IgD-negative memory B cell (primary cell): ENCODE data around the gene KISS1R. TPM values are rescaled to one million over a fixed set of nuclear protein-coding genes. Genes with fewer than 3 reads are reported as not detected.
"Not testable (repeated sequence)": the region's sequence is repeated elsewhere in the genome, so short reads cannot be mapped to it uniquely, and the experiment has no call there.

Experiments
- H3K27ac Mint-ChIP-seq, 3 donors: one replicate each; pipeline ENCODE4 v1.8.0; 2020 to 2022; ENCODE audit warnings: mild to moderate bottlenecking in 3 of 3, mixed read lengths in 3 of 3, moderate library complexity in 1 of 3
- H3K27me3 Mint-ChIP-seq: one replicate; pipeline ENCODE4 v1.8.0; 2021; ENCODE audit warnings: mixed read lengths
- H3K36me3 Mint-ChIP-seq: one replicate; pipeline ENCODE4 v1.8.0; 2020; ENCODE audit warnings: mild to moderate bottlenecking, mixed read lengths
- H3K4me1 Mint-ChIP-seq, 3 donors: one replicate each; pipeline ENCODE4 v1.8.0; 2020 to 2022; ENCODE audit warnings: mixed read lengths in 3 of 3, mild to moderate bottlenecking in 1 of 3
- H3K4me3 Mint-ChIP-seq, 4 donors: one replicate each; pipeline ENCODE4 v1.8.0; 2020 to 2022; ENCODE audit warnings: mild to moderate bottlenecking in 4 of 4, mixed read lengths in 4 of 4, moderate library complexity in 3 of 4
- H3K9me3 Mint-ChIP-seq, 3 donors: one replicate each; pipeline ENCODE4 v1.8.0; 2020 to 2021; ENCODE audit warnings: mixed read lengths in 3 of 3, mild to moderate bottlenecking in 1 of 3
- polyA plus RNA-seq: library from polyadenylated mRNA; unstranded; fragments of 300-500 nt; fragmentation: Illumina TruSeq; gene quantifications from one replicate; pipeline ENCODE4 v1.2.3, GENCODE V29; 2021

Gene KISS1R
- polyA plus RNA-seq, 1 donor from 2014 or later: 3.9 TPM

DNA sequence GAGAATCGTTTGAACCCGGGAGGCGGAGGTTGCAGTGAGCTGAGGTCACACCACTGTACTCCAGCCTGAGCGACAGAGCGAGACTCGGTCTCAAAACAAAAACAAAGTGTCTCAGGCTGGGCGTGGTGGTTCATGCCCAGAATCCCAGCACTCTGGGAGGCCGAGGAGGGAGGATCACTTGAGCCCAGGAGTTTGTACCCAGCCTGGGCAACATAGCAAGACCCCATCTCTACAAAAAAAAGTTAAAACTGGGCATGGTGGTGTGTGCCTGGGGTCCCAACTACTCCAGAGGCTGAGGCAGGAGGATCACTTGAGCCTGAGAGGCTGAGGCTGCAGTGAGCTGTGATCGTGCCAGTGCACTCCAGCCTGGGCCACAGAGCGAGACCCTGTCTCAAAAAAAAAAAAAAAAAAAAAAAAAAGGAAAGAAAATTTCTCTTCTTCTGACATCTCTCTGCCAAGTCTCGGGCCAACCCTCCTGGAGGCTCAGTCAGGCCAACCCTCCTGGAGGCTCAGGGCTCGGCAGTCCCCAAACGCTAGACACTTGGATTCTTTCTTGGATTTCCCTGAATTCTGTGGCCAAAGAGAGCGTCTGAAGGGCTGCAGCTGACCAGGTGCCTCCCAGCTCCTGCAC lies 35.0 kb downstream of the KISS1R start:
- H3K4me1 Mint-ChIP-seq: peaks cover 20 to 39% (median 30%) of the 10 kb centered on the region in 3 donors
- peak overlapping the region; percentile 92 to 97 (median 96) for H3K27ac Mint-ChIP-seq

DNA sequence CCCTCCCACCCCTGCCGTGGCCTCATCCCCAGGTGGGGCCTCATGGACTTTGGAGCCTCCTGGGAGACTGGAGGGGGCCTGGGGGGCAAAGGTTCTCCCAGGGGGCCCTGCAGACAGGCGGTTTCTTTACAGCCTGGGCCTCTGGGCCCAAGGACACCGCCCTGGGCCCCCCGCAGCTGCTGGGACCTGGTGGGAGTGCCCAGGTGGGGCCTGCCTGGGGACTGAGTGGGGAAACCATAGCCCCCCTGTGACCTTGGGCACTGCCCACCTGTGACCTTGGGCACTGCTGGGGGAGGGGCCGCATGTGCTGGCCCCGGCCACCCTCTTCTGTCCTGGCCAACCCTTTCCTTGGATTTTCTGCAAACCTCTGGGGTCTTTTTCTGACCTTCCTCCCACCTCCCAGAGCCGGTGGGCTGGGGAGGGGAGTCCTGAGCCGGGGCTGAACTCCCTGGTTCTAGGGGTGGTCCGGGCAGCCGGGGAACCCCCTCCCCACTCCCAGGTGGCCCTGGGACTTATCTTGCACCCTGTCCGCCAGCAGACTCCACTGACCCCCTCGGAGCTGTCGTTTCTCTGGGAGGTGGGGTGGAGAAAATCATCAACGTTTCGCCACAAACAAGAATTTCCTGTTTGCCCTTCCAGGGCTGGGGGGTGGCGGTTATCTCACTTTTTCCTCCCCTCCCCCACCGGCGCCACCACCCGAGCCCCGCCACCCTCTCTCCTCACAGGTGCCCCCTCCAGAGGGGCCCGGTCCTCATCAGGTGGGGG lies 35.7 kb downstream of the KISS1R start:
- Mint-ChIP-seq H3K4me1 (peaks cover 13 to 34% (median 24%) of the 10 kb centered on the region in 3 donors), H3K27me3 (no peaks in the 10 kb centered on the region), H3K36me3 (peaks cover 2% of the 10 kb centered on the region), H3K27ac (peak overlapping the region; percentile 92 to 96 (median 96)), H3K4me3 (peak overlapping the region; percentile 77 to 93 (median 86)), H3K9me3 (no peaks in the 10 kb centered on the region)

More for the DNA sequence above, 35.0 kb downstream of the KISS1R start:
- Mint-ChIP-seq H3K27me3 (no peaks in the 10 kb centered on the region), H3K4me3 (peak overlapping the region; percentile 73 to 92 (median 84)), H3K36me3 (peaks cover 2% of the 10 kb centered on the region), H3K9me3 (no peaks in the 10 kb centered on the region)

DNA sequence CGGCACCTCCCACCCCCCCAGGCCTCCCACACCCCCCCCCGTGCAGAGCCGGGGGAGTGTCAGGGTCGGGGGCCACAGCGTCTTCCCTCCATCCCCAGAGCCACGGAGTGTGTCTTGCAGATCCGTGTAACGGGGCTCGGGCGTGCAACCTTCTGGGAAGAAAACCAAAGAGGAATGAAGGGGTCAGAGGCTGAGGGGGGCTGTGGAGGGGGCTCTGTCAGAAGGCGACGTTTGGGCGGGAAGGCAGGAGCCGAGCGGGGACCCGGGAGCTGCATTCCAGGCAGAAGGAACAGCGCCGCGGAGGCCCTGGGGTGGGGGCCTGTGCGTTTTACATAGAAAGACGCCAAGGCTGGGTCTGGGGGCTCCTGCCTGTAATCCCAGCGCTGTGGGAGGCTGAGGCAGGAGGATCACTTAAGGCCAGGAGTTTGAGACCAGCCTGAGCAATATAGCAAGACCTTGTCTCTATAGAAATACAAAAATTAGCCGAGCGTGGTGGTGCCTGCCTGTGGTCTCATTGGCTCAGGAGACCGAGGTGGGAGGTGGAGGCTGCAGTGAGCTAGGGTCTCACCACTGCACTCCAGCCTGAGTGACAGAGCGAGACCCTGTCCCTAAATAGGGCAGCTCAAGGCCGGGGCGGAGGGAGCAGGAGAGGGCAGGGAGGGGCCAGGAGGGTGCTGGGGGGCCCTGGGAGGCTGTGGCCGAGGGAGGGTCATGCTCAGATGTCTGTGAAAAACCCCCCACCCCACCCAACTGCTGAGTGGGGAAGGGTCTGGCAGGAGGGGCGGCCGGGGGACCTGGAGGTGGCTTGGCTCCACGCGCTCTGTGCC lies 36.5 kb downstream of the KISS1R start:
- Mint-ChIP-seq H3K9me3 (no peaks in the 10 kb centered on the region), H3K27me3 (no peaks in the 10 kb centered on the region), H3K36me3 (peaks cover 2% of the 10 kb centered on the region), H3K27ac (peak overlapping the region; percentile 86 to 96 (median 92)), H3K4me1 (peaks cover 10 to 30% (median 20%) of the 10 kb centered on the region in 3 donors), H3K4me3 (peak overlapping the region; percentile 67 to 93 (median 84))

DNA sequence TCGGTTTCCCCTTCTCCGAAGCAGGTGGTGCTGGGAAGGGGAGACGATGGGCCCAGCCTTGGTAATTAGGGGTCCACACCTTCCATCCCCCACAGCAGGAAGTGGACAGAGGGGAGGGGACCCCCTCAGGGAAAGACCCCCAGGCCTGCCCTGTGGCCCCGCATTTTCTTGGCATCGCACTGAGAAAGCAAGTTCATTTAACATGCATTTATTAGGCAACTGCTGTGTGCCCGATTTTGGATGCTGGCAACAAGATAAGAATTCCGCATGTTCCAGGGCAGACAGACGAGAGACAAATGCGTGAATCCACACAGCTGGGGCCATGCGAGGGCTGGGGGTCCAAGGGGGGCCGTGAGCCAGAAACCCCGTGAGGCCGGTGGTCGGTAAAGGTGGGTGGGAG lies 37.1 kb downstream of the KISS1R start:
- peak overlapping the region; percentile 46 to 96 (median 92) for H3K27ac Mint-ChIP-seq

DNA sequence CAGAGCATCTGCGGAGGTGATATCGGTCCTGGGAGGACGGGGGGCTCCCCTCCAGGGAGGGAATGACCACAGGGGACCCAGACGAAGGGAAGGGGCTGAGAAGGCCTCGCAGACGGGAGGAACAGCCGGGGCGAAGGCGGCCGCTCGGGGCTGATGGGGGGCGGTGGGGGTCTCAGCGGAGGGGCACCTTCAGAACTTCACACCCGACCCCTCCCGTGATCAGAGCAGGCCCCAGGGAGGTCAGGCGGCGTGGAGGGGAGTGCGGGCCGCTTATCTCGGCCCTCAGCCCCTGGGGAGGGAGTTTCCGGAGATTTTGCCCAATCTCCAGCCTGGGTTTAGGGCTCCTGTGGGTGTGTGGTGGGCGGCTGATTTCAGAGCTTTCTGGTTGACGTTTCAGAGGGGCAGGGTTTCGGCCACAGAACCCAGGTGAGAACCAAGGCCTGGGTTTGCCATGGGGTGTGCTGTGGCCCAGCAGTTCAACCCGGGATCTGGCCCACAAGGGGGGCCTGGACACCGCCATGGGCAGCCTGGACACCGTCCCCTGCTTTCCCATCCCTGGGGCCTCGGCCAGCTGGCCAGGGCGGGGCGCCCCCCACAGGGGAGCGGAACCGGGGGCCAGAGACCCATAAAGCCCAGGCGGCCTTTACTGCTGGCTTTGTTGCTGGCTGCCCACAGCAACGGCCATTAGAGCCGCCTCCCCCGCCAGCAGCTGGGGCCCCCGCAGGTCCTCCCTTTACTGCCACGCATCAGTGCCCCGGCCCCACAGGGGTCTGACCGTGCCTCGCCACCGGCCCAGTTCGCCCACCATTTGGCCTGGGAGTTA lies 37.8 kb downstream of the KISS1R start:
- Mint-ChIP-seq H3K4me3 (peak overlapping the region; percentile 57 to 89 (median 65)), H3K9me3 (no peaks in the 10 kb centered on the region), H3K36me3 (peaks cover 2% of the 10 kb centered on the region), H3K27ac (peak overlapping the region; percentile 46 to 96 (median 92)), H3K27me3 (no peaks in the 10 kb centered on the region), H3K4me1 (peaks cover 10 to 33% (median 18%) of the 10 kb centered on the region in 3 donors)

More for the DNA sequence above, 37.1 kb downstream of the KISS1R start:
- peaks cover 10 to 33% (median 20%) of the 10 kb centered on the region in 3 donors for H3K4me1 Mint-ChIP-seq
- H3K27me3 Mint-ChIP-seq: no peaks in the 10 kb centered on the region
- H3K4me3 Mint-ChIP-seq: peak overlapping the region; percentile 38 to 89 (median 53)
- H3K36me3 Mint-ChIP-seq: peaks cover 2% of the 10 kb centered on the region
- H3K9me3 Mint-ChIP-seq: no peaks in the 10 kb centered on the region

DNA sequence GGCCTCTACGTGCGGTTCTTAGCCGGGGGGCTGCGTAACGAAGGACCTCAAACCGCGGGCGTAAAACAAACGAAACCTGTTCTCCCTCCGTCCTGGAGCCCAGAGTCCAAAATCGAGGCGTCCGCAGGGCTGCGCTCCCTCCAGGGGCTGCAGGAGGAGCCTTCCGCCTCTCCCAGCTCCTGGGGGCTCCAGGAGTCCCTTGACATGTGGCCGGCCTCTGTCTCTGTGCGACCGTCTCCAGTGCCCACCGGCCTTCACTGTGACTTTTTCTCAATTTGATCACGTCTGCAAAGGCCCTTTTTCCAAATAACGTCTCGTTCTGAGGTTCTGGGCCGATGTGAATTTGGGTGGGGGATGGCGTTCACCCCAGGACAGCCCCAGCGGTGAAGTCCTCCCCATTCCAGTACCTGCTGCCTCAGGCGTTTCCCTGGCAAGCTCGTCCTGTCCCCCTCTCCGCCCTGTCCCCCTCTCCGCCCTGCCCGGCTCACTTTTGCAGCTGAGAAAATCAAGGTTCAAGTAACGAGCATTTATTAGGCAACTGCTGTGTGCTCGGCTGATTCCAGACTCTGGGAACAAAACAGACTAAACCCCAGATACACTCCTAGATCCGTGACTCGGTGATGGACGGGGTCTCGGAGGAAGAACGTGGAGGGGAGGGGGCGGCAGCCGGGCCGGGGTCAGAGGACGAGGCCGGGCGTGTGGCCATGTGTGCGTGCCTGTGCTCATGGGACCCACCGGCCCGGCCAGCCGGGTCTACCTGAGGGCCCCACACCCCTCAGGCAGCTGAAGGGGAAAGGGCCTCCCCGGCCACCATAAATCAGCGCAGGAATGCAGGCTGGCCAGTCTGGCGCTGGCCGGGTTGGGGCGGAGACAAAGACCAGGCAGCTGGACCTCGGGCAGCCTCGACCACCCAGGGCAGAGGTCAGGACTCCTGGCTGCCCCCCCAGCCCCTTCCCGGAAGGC lies 39.0 kb downstream of the KISS1R start:
- Mint-ChIP-seq H3K36me3 (peaks cover 2% of the 10 kb centered on the region), H3K27me3 (no peaks in the 10 kb centered on the region), H3K9me3 (no peaks in the 10 kb centered on the region), H3K4me1 (peaks cover 6 to 26% (median 13%) of the 10 kb centered on the region in 3 donors), H3K27ac (peak overlapping the region in 1 of 3 donors; percentile 92), H3K4me3 (peak overlapping the region in 1 of 4 donors; percentile 43)

DNA sequence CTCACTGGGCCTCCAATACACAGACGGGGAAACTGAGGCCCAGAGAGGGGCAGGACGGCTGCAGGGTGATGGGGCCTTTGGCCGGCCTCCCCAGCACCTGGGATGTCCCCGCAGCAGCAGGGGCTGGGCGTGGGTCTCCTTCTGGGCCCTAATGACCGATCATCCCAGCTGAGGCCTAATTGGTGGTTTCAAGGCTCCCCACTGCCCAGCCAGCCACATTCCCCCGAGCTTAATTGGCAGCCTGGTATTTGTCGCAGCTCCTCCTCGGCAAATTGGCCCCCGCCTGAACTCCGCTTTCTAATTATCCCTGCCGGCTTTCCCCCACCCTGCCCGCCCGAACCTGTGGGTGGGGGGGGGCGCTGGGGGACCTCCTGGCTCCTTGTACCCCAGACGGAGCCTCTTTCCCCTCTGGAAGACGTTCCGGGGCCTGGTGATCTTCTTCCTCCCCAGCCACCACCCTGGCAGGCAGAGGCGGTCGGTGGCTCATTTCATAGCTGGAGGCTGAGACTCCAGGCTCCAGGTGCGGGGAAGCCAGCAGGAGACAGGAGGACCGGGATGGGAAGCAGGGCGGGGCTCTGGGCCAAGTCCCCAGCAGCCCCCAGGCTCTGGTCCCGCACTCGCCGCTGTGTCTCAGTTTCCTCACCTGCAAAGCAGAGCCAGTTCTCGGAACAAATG lies 39.8 kb downstream of the KISS1R start:
- Mint-ChIP-seq H3K36me3 (no peaks in the 10 kb centered on the region), H3K9me3 (no peaks in the 10 kb centered on the region), H3K27me3 (no peaks in the 10 kb centered on the region), H3K27ac (peak overlapping the region in 1 of 3 donors; percentile 48), H3K4me1 (peaks cover under 1 to 18% (median 8%) of the 10 kb centered on the region in 3 donors), H3K4me3 (no peak overlapping the region)

DNA sequence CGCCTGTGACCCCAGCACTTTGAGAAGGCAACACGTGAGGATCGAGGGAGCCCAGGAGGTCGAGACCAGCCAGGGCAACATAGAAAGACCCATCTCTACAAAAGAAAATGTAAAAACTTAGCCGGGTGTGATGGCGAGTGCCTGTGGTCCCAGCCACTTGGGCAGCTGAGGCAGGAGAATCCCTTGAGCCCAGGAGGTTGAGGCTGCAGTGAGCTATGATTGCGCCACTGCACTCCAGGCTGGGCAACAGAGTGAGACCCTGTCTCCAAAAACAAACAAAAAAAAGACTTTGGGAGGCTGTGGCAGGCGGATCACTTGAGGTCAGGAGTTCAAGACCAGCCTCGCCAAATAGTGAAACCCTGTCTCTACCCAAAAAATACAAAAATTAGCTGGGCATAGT lies 40.4 kb downstream of the KISS1R start:
- peaks cover 0 to 14% (median 7%) of the 10 kb centered on the region in 3 donors for H3K4me1 Mint-ChIP-seq
- not testable (repeated sequence) for H3K9me3 Mint-ChIP-seq, H3K36me3 Mint-ChIP-seq, H3K27me3 Mint-ChIP-seq, H3K4me3 Mint-ChIP-seq
- peak overlapping the region in 1 of 3 donors; percentile 48 for H3K27ac Mint-ChIP-seq

DNA sequence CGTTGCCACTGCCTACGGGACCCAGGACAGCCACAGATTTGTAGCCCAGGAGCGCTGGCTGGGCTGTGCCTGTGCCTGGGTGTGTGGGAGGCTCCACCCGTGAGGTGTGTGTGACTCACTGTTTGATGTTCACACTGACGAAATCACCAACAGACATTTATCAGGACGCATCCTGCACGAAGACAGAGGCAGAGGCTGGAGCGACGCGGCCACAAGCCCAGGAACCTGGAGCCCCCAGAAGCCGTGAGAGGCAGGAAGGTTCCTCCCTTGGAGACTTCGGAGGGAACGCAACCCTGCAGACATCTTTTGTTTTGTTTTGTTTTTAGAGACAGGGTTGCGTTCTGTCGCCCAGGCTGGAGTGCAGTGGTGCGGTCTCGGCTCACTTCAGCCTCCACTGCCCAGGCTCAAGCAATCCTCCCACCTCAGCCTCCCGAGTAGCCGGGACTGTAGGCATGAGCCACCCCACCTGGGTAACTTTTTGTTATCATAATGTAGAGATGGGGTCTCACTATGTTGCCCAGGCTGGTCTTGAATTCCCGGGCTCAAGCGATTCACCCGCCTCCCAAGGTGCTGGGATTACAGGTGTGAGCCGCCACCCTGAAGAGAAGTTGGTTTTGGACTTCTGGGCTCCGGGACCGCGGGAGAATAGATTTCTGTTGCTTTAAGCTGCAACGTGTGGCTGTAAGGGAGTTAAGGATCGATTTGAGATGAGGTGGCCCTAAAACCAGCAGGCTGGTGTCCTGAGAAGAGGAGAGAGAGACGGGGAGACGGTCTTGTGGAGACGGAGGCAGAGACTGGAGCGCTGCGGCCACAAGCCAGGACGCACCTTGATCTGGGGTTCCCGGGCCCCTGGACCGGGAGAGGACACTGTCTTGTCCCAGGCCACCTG lies 42.1 kb downstream of the KISS1R start:
- peak overlapping the region in 1 of 3 donors; percentile 51 for H3K27ac Mint-ChIP-seq
- H3K9me3 Mint-ChIP-seq: no peaks in the 10 kb centered on the region
- peak overlapping the region in 1 of 4 donors; percentile 8 for H3K4me3 Mint-ChIP-seq

DNA sequence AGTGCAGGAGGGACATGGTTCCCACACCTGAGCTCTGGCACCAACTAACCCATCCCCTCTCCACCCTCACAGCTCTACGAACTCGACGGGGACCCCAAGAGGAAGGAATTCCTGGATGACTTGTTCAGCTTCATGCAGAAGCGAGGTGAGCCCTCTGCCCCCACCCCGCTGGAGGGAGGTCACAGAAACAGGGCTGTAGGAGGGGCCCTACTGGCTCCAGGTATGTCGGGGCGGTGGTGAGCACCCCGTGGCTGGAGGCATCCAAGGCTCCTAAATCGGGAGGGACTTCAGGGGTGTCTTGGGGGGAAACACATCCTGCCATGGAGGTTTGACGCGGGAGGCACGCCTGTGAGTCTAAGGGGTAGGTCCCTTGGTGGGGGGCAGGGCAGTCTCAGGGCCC lies 42.9 kb downstream of the KISS1R start:
- H3K27ac Mint-ChIP-seq: peak overlapping the region in 1 of 3 donors; percentile 57
- H3K4me1 Mint-ChIP-seq: peaks cover 0 to 6% (median 2%) of the 10 kb centered on the region in 3 donors
- H3K27me3 Mint-ChIP-seq: no peaks in the 10 kb centered on the region
- no peak overlapping the region for H3K4me3 Mint-ChIP-seq
- H3K9me3 Mint-ChIP-seq: no peaks in the 10 kb centered on the region
- H3K36me3 Mint-ChIP-seq: peaks cover 3% of the 10 kb centered on the region

More for the DNA sequence above, 42.1 kb downstream of the KISS1R start:
- H3K36me3 Mint-ChIP-seq: no peaks in the 10 kb centered on the region
- H3K4me1 Mint-ChIP-seq: peaks cover 0 to 11% (median 7%) of the 10 kb centered on the region in 3 donors
- no peaks in the 10 kb centered on the region for H3K27me3 Mint-ChIP-seq

DNA sequence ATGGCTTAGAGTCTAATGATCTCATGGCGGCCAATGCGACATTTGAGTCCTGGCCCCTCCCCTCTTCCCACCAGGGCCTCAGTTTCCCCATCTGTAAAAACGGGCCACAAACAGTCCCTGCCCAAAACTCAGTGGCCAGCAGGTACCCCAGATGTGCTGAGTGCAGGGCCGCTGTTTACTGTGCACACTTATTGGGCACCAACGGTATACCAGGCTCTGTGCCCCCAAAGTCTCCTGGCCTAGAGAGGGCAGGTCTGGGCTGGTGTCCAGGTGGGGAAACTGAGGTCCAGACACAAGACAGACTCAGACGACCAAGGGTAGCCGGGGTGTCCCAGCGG lies 43.4 kb downstream of the KISS1R start:
- Mint-ChIP-seq H3K4me1 (peaks cover 0 to 6% (median 4%) of the 10 kb centered on the region in 3 donors), H3K9me3 (no peaks in the 10 kb centered on the region), H3K27me3 (no peaks in the 10 kb centered on the region), H3K36me3 (peaks cover 3% of the 10 kb centered on the region), H3K27ac (peak overlapping the region in 1 of 3 donors; percentile 32), H3K4me3 (no peak overlapping the region)
